ENCODE measurements around the gene EXOC8.

The EXOC8 gene

DNA sequence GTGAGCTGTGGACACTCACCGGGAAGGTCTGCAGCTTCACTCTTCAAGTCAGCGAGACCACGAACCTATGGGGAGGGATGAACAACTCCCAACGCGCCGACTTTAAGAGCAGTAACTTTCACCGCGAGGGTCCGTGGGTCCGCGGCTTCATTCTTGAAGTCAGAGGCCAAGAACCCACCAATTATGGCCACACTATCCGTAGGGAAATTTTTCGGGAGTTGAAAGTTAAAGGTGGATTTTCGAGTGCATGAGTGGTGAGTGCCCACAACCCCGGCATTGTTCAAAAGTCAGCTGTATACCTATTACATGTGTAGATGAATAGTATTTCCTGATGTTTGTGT lies 19.7 kb downstream of the EXOC8 start:
- DNase-seq (ENCODE audit: extremely low read depth, low read depth): no peak
- TF ChIP-seq, protein P1, sequence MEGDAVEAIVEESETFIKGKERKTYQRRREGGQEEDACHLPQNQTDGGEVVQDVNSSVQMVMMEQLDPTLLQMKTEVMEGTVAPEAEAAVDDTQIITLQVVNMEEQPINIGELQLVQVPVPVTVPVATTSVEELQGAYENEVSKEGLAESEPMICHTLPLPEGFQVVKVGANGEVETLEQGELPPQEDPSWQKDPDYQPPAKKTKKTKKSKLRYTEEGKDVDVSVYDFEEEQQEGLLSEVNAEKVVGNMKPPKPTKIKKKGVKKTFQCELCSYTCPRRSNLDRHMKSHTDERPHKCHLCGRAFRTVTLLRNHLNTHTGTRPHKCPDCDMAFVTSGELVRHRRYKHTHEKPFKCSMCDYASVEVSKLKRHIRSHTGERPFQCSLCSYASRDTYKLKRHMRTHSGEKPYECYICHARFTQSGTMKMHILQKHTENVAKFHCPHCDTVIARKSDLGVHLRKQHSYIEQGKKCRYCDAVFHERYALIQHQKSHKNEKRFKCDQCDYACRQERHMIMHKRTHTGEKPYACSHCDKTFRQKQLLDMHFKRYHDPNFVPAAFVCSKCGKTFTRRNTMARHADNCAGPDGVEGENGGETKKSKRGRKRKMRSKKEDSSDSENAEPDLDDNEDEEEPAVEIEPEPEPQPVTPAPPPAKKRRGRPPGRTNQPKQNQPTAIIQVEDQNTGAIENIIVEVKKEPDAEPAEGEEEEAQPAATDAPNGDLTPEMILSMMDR (IDR thresholded peaks at IDR 0.05; ENCODE audit: low read depth, low read length, missing control alignments): no peak

DNA sequence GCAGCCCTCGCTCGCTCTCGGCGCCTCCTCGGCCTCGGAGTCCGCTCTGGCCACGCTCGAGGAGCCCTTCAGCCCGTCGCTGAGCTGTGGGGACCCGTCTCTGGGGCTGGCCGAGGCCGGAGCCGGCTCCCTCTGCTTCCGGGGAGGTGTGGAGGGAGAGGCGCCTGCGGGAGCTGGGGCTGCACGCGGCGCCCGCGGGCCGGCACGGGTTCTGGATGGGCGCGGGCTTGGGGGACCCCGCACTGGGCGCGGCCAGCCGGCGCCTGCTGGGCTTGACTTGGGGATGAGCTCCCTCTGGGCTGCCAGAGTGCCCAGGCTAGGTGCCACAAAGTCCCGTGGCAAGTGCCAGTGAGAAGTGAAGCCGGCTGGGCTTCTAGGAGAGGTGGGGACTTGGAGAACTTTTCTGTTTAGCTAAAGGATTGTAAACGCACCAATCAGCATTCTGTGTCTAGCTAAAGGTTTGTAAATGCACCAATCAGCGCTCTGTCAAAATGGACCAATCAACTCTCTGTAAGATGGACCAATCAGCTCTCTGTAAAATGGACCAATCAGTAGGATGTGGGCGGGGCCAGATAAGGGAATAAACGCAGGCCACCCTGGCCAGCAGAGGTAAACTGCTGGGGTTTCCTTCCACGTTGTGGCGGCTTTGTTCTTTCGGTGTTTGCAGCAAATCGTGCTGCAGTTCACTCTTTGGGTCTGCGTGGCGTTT lies 20.2 kb downstream of the EXOC8 start:
- no peak overlapping the region for H3K4me3 ChIP-seq (replicated peaks; ENCODE audit: low read depth, low read length)
- TF ChIP-seq, protein P1 (IDR thresholded peaks at IDR 0.05; ENCODE audit: low read depth, low read length, missing control alignments): no peak
- no peak for DNase-seq (ENCODE audit: extremely low read depth, low read depth)

More for the DNA sequence above, 19.7 kb downstream of the EXOC8 start:
- H3K4me3 ChIP-seq (replicated peaks; ENCODE audit: low read depth, low read length): no peak overlapping the region

DNA sequence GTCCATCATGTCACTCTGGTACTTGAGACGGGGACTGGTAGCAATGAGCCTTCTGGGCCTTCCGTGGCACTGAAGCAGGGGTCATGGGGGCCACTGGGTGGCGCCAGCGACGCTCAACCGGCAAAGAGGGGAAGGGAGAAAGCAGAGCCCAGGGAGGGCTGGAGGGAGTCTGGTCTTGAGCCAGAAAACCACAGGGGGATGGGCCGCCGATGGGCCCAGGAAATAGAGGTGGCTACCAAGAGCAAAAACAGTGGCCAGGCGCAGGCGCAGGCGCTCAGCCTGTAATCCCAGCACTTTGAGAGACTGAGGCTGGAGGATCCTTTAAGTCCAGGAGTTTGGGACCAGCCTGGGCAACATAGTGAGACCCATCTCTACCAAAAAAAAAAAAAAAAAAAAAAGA lies 21.8 kb downstream of the EXOC8 start:
- DNase-seq (ENCODE audit: extremely low read depth, low read depth): no peak
- TF ChIP-seq, protein P1 (IDR thresholded peaks at IDR 0.05; ENCODE audit: low read depth, low read length, missing control alignments): peak; percentile 69
- no peak overlapping the region for H3K4me3 ChIP-seq (replicated peaks; ENCODE audit: low read depth, low read length)

DNA sequence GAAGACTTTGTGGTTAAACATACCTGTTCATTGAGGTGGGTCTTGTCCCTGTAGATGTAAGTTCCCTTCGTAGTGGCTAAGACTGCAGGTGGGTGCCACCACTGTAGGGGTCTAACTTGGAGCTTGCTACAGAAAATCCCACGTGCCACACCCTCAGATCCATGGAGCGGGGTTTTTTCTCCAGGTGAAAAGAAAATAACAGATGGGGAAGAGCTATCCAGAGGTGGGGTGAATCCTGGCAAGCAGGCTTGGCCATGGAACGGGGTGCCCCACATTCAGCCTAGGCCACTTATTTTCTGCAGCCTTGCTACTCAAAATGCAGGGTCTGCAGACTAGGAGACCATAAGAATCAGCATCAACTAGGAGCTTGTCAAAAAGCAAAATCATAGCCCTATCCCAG lies 24.0 kb downstream of the EXOC8 start:
- TF ChIP-seq, protein P1 (IDR thresholded peaks at IDR 0.05; ENCODE audit: low read depth, low read length, missing control alignments): no peak
- H3K4me3 ChIP-seq (replicated peaks; ENCODE audit: low read depth, low read length): no peak overlapping the region
- no peak for DNase-seq (ENCODE audit: extremely low read depth, low read depth)

DNA sequence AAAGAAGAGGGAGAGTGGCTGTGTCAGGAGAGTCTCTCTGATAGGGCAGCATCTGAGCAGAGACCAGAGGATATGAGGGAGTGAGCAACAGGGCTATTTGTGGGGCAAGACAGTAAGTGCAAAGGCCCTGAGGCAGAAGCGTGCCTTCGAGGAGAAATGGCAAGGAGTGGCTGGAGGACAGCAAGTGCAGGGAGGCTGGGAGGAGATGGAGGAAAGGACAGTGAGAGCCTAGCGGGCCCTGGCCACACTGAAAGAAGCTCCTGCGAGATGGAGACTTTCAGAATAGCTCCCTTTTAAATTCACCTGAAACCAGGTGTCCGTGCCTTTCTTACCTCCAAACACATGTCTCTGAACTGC lies 25.2 kb downstream of the EXOC8 start:
- TF ChIP-seq, protein P1 (IDR thresholded peaks at IDR 0.05; ENCODE audit: low read depth, low read length, missing control alignments): no peak
- no peak for DNase-seq (ENCODE audit: extremely low read depth, low read depth)
- H3K4me3 ChIP-seq (replicated peaks; ENCODE audit: low read depth, low read length): no peak overlapping the region

DNA sequence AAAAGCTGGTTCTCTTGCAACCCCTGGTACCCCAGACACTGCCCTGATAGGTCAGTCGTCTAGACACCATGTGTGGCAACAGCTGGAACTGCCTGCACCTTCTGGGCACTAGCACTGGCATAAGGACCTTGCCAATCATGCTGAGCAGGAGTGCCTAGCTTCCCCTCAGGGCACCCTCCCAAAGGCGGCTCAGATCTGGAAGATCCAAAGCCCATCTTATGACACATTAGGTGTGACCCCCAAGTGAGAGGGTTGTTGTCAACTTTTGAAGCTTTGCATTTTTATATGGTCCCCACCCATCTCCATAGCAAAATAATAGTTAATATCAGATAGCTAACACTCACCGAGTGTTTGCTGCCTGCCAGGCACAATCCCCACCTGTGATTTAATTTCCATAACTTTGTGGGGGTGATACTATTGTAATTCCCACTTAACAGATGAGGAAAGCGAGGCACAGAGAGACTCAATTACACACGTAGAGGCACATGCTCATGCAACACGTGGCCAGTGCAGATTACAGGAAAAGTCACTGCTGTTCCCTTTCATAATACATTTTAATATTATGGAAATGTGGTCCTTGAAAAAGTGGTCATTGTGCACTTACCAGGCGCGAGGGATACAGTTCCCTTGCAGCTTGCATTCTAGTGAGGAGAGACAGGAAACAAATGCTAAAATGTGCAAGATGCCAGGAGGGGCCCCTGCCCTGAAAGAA lies 25.8 kb downstream of the EXOC8 start:
- TF ChIP-seq, protein P1 (IDR thresholded peaks at IDR 0.05; ENCODE audit: low read depth, low read length, missing control alignments): no peak
- DNase-seq (ENCODE audit: extremely low read depth, low read depth): no peak

More for the DNA sequence above, 25.8 kb downstream of the EXOC8 start:
- no peak overlapping the region for H3K4me3 ChIP-seq (replicated peaks; ENCODE audit: low read depth, low read length)

All from HFF-Myc (cell line).